ENCODE results near the gene STK32B.

Gene STK32B

GRCh38 chr4:5524446-5525299, 473.4 kb downstream of the STK32B start:
- no peak for DNase-seq (ENCODE audit: low read depth in 2 of 2)

GRCh38 chr4:5526080-5526846, 475.0 kb downstream of the STK32B start:
- DNase-seq (ENCODE audit: low read depth in 2 of 2) = no peak

GRCh38 chr4:5527211-5527610, 475.9 kb downstream of the STK32B start:
- DNase-seq (ENCODE audit: low read depth in 2 of 2) = no peak

- DNase-seq (ENCODE audit: low read depth in 2 of 2) = no peak
Measured at GRCh38 chr4:5528031-5528436, 476.8 kb downstream of the STK32B start.

- DNase-seq (ENCODE audit: low read depth in 2 of 2) = no peak
Measured at GRCh38 chr4:5532100-5532499, 480.8 kb downstream of the STK32B start.

- no peak for DNase-seq (ENCODE audit: low read depth in 2 of 2)
Measured at GRCh38 chr4:5539584-5539983, 488.3 kb downstream of the STK32B start.

- no peak for DNase-seq (ENCODE audit: low read depth in 2 of 2)
Measured at GRCh38 chr4:5541169-5541568, 489.9 kb downstream of the STK32B start.

- no peak for DNase-seq (ENCODE audit: low read depth in 2 of 2)
Measured at GRCh38 chr4:5543681-5544080, 492.4 kb downstream of the STK32B start.

- DNase-seq (ENCODE audit: low read depth in 2 of 2) = no peak
Measured at GRCh38 chr4:5544762-5545161, 493.5 kb downstream of the STK32B start.

- no peak for DNase-seq (ENCODE audit: low read depth in 2 of 2)
Measured at GRCh38 chr4:5545271-5545670, 494.0 kb downstream of the STK32B start.

GRCh38 chr4:5547651-5548249, 496.5 kb downstream of the STK32B start:
- DNase-seq (ENCODE audit: low read depth in 2 of 2) = no peak
